HG03342 (cell line): ENCODE data around the gene FBXO5.
A peak's percentile ranks its signal among the peaks of the same experiment; 100 is the strongest.
"Not testable (repeated sequence)": the region's sequence is repeated elsewhere in the genome, so short reads cannot be mapped to it uniquely, and the experiment has no call there.

Experiments used
- ATAC-seq: cut with Tn5 transposase; IDR thresholded peaks from one replicate; pipeline ENCODE4 v1.9.1; 2021; ENCODE audit warnings: mild to moderate bottlenecking, moderate library complexity; ENCODE audit not compliant: unreplicated experiment

Gene FBXO5

DNA sequence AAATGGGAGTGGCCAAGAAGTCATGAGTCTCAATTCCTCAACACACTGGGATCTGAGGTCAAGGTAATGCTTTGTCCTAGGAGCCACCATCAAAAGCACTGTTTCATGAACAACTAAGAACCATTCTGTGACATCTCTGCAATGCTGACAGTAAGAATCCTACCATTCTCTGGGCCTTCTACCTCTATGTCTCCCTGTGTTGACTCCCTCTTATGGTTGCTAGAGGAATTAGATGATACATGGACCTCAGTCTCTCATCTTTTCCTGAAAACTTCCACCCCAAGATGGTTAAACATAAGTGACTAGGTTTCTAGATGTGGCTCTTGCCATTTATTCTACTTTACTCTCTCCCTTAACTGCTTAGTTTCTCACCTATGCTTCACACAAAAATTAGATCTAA is 10.6 kb upstream of the FBXO5 start:
- ATAC-seq: no peak

DNA sequence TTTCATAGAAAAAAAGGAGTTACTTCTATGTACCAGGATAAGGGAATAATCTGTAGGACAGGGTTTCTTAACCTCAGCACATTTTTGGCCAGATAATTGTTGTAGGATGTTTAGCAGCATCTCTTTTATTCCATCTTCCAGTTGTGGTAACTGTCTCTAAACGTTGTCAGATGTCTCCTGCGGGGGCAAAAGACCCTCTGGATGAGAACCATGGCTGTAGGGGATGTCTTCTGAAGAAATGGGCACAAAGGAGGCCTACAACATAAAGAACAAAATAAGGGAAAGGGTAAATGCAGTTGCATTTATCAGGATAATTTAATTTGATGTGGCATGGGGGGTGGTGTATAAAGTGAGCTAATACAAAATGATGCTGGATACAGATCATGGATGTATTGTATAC is 4.1 kb upstream of the FBXO5 start:
- ATAC-seq: no peak

GRCh38 chr6:152985300-152985699 is 2.5 kb upstream of the FBXO5 start:
- not testable (repeated sequence) for ATAC-seq

- peak; percentile 33 for ATAC-seq
These were observed 1.7 kb upstream of the FBXO5 start for GRCh38 chr6:152984513-152984872.

DNA sequence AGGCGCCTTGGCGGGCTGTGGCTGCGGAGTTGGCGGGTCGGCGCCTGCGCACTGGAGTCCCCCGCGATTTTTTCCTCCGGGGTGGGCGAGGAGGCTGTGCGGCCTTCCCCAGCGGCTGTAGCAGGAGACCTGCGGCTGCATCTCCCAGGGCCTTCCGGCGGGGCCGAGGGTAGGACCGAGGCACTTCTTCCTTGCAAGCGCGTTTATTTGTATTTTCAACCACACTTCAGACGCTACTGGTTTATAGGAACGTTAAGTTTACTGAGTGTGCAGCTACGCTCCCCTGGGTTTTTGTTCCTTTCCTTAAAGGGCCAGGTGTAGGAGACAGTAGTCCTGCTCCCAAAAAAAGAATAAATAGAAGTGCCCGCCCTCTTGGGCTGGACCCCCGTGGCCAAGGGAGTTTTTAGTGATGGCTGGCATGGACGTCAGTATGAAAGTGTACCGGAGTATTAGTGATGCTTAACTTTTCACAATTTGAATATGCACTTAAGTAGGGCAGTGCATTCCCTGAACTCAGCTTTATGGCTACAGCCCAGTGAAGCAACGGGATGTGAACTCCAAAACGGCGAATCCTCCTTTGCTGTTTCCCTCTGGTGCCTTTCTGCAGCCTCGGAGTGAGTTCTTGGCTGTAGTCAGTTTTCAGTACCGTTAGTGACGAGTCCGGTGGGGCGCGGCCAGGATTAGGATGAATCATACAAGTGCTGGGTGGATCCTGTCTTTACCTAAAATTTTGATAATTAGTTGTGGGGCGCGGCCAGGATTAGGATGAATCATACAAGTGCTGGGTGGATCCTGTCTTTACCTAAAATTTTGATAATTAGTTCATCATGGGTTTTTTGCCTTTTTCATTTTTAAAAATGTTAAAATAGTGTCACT is 1.0 kb upstream of the FBXO5 start:
- peak; percentile 23 for ATAC-seq

DNA sequence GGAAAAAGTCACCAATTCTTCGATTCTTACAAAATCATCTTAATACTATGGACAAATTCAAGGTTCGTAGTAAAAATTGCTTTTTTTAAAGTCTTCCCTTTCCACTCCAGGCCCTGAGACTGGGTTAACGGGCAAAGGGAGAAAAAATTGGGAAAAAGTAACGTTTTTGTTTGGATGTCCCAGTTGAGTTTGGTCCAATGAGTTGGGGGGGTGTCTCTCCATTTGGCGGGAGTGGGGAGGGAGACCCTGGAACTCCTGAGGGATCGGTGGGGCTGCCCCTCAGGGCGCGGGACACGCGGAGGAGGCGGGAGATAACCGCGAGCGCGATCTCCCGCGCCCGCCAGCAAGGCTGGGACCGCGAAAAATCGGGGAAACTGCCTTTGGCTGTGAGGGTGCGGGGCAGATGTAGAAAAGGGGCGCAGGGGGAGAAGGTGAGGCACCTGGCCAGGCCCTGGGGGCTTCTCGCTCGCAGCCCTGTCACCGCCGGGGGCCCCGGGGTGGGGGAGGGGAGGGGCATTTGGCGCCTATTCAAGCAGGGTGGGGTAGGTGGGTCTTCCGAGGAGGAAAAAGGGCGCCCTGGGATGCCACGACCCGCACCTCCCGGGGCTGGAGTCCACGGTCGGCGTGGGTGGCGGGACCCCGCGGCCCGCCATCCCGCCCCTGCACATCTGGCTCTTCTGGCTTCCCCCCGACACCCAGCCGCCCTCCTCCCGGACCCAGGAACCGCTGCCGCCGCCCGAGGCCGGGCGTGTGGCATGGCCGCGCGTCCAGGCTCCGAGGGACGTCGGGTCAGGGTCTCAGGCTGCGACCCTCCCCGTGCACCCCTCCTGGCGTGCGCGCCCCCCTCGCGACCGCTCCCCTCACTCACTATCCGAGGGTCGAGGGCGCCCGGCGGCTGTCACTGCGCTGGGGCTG is 595 bp downstream of the FBXO5 start:
- peak; percentile 2 for ATAC-seq

DNA sequence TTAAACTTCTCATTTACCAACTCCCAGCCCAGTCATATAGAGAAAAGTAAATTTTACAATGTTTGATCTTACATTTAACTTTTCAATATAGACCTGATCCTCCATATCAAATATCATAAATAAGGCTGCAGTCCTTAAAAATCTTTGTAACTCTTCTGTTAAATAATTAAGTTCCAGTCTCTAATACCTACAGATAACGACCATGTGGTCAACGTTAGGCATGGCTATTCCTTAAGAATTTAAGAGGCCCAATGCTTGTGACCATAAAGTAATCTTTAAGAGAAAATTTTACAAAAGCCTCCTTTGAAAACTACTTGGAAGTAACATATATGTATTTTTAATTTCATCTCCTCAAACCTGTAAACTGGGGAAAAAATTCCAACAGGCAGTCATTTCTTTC is 1.6 kb downstream of the FBXO5 start:
- no peak for ATAC-seq

- ATAC-seq: no peak
These were observed 2.2 kb downstream of the FBXO5 start for GRCh38 chr6:152980656-152981055.

GRCh38 chr6:152979116-152979515 is 3.7 kb downstream of the FBXO5 start:
- ATAC-seq: no peak

- no peak for ATAC-seq
These were observed 4.8 kb downstream of the FBXO5 start for GRCh38 chr6:152978058-152978457.

DNA sequence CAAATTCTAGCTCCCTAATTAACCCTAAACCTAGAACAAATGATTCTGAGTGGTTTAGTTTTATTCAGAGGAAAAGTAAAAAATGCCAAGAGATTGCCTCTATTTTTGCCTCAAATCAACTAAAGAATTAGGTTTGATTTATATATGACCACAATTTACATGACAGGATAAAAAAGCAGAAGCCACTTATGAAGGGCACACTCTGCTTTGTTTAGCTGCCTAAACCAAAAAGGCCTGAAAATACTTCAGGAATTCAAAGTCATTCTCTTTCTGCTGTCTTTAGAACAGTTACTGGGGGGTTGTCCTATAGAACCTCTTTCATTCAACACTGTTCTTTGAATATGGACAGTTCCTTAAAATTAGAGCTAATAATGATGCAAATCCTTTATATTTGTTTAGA is 5.3 kb downstream of the FBXO5 start:
- ATAC-seq: no peak

DNA sequence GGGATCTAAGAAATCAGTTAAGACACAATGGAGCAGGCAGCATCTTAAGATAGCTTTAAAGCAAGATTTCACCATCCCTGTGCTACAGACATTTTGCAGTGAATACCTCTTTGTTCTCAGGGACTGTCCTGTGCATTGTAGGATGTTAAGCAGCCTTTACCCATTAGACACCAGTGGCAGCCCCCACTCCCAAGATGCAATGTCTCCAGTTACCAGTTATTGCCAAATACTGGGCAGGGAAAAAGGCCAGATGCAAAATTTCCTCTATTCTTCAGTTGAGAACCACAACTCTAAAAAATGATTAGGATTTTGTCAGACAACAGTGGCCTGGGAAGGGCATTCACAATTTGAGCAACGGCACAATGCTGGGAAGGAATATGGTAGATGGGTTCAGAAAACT is 6.1 kb downstream of the FBXO5 start:
- ATAC-seq: no peak

DNA sequence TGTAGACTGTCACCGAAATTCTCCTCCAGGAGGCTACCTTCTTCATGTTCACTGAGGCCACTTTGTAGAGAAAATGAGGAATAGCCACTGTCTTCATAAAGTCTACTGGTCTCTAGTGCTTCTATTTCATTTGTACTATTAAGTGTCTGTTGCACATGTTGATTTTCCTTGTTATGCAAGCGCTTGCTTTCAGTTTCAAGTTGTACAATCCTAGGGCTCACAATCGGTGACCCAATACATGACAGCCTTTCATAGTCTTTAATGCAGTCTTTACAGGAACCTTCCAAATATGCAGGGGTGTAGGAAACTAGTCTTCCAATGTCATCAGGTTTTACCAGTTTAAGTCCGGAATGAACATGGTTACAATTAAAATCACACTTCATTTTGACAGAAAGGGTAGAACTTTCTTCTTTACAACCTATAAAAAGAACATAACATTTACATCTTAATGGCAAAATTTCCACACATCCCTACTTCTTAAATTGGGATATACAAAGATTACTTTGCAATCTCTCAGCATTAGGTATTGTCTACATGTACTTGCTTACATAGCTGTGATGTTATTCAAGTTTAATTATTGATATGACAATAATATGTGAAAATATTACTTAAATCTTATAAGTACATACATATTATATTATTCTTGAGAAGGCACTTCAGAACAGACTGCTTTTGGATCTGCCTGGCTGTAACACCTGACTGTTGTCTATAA is 7.5 kb downstream of the FBXO5 start:
- peak; percentile 63 for ATAC-seq

- no peak for ATAC-seq
These were observed 8.9 kb downstream of the FBXO5 start for GRCh38 chr6:152973916-152974315.

DNA sequence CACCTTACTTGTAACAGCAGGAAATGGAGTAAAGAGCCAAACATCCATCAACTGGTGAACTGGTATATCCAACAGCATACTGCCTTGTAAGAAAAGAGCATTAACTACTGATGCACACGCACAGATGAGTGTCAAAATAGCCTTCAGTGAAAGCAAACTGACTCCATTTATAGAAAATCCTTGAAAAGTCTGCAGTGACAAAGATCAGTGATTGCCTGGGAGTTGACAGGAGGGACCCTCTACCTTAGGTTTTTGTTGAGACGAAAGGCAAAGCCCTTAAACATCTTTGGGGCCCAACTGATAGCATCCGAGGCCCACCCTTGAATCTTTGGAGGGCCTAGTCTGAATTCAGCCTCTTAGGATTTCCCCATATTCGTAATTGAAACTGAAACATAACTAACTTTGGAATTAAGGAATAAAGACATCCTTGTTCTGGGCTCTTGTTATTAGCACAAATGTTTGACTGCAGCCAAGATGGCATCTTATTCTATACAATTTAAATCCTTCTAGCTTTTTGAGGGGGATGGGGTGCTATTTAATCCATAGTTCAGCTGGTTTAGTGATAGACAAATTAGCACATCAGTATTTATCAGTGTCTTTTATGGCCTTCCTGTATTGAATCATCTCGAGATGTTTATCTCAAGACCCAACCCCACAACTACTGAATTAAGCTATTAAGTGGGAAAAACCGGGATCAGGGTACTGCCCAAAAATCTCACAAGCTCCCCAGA is 13.0 kb downstream of the FBXO5 start:
- no peak for ATAC-seq

- ATAC-seq: not testable (repeated sequence)
These were observed 16.5 kb downstream of the FBXO5 start for GRCh38 chr6:152966168-152966894.

DNA sequence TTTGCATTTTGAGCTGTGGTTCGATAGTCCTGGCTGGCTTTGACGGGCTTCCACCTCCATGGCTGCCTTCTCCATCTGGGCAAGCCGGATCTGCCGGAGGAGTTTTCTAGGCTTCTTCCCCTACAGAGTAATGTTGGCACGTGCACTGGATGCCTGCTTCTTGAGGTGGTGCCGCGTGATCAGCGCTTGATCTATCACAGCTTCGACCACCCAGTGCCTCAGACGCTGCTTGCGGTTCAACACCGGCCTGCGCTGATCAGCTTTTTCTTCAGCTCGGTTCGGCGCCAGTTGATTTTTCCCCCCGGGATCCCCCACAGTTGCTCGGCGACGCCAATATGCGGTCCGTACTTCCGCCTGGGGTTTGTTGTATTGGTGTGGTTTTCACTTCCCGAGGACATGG is 23.5 kb downstream of the FBXO5 start:
- no peak for ATAC-seq

GRCh38 chr6:152957796-152958195 is 25.0 kb downstream of the FBXO5 start:
- ATAC-seq: no peak

DNA sequence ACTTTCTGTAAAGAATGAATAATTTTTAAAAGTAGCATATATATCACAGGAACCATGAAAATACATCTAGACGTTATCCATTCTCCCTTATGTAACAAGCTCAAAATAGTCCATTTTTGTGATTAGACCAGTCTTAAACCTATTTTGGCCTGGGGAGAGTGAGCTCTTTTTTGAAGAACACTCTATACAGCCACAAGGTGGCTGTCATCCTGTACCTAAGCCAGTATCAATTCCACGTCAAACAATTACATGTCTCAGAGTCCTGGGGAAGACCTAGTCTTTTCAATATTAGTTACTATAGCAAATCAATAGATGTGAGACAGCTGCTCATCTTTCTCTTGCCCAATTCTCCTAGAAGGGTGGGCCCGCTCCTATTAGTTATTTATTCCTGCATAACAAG is 28.4 kb downstream of the FBXO5 start:
- ATAC-seq: peak; percentile 59
